ENCODE data around the gene YTHDF1.

- TF ChIP-seq SCRT2 (tag by site-specific recombination; IDR thresholded peaks at IDR 0.05): no peak
- TF ChIP-seq CTCF (tag by site-specific recombination; IDR thresholded peaks at IDR 0.05): no peak
- TF ChIP-seq ZNF302 (tag by site-specific recombination; IDR thresholded peaks at IDR 0.05; ENCODE audit: low read depth): no peak
- no peak for TF ChIP-seq ZNF140 (tag by site-specific recombination; IDR thresholded peaks at IDR 0.05)
- TF ChIP-seq ZNF274 (IDR thresholded peaks at IDR 0.05; ENCODE audit: low read length): no peak
- TF ChIP-seq ZNF274 (tag by site-specific recombination; IDR thresholded peaks at IDR 0.05; ENCODE audit: borderline replicate concordance): no peak
- TF ChIP-seq TCF7L2 (IDR thresholded peaks at IDR 0.05; ENCODE audit: borderline replicate concordance, low read depth, low read length): no peak
- TF ChIP-seq YY1 (tag by site-specific recombination; IDR thresholded peaks at IDR 0.05): no peak
- TF ChIP-seq ZNF19 (tag by site-specific recombination; IDR thresholded peaks at IDR 0.05; ENCODE audit: low read depth): no peak
- no peak for TF ChIP-seq BCL11A (tag by site-specific recombination; IDR thresholded peaks at IDR 0.05; ENCODE audit: low read depth)
- TF ChIP-seq ZNF664 (tag by site-specific recombination; IDR thresholded peaks at IDR 0.05): no peak
- TF ChIP-seq ZNF16 (tag by site-specific recombination; IDR thresholded peaks at IDR 0.05; ENCODE audit: low read depth): no peak
- no peak for TF ChIP-seq ZNF76 (tag by site-specific recombination; IDR thresholded peaks at IDR 0.05; ENCODE audit: borderline replicate concordance, low read depth)
These were observed 60.4 kb downstream of the YTHDF1 start for GRCh38 chr20:63155266-63156165.
